ENCODE measurements around the gene SOBP.

DNA sequence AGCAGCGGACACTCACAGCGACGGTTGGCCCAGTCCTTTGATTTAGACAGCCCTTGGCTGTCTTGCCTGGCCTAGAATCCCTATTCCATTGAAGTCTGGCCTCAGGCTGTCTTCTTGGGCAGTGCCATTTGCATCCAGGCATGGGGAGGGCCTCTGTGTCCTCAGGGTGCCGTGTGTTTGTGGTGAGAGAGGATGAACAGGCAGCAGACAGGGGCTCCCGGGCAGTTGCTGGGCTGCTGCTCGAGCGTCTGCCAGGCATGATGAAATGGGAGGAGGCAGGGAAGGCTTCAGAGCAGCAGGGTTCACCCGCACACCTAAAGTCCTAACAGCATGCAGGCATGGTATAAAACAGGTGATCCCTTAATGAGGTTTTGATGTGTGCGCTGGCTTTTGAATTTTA, 126.9 kb downstream of the SOBP start:
- TF ChIP-seq, protein P1, sequence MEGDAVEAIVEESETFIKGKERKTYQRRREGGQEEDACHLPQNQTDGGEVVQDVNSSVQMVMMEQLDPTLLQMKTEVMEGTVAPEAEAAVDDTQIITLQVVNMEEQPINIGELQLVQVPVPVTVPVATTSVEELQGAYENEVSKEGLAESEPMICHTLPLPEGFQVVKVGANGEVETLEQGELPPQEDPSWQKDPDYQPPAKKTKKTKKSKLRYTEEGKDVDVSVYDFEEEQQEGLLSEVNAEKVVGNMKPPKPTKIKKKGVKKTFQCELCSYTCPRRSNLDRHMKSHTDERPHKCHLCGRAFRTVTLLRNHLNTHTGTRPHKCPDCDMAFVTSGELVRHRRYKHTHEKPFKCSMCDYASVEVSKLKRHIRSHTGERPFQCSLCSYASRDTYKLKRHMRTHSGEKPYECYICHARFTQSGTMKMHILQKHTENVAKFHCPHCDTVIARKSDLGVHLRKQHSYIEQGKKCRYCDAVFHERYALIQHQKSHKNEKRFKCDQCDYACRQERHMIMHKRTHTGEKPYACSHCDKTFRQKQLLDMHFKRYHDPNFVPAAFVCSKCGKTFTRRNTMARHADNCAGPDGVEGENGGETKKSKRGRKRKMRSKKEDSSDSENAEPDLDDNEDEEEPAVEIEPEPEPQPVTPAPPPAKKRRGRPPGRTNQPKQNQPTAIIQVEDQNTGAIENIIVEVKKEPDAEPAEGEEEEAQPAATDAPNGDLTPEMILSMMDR (conservative IDR thresholded peaks at IDR 0.05): no peak
- TF ChIP-seq EZH2 (IDR thresholded peaks at IDR 0.05; ENCODE audit: low read depth): no peak

All from PC-9 (cell line).